C4-2B (cell line): ENCODE data around the gene SLC11A1.

Experiments used
- ZFX ChIP-seq: fragments of 450-650 bp; IDR thresholded peaks from 2 replicates; pipeline ENCODE4 v1.6.1; 2017
- TF ChIP-seq, protein P1 (sequence below): fragments of 450-650 bp; conservative IDR thresholded peaks from 2 replicates; pipeline ENCODE4 v1.5.1; 2017; ENCODE audit warnings: mild to moderate bottlenecking

- TF ChIP-seq, protein P1, sequence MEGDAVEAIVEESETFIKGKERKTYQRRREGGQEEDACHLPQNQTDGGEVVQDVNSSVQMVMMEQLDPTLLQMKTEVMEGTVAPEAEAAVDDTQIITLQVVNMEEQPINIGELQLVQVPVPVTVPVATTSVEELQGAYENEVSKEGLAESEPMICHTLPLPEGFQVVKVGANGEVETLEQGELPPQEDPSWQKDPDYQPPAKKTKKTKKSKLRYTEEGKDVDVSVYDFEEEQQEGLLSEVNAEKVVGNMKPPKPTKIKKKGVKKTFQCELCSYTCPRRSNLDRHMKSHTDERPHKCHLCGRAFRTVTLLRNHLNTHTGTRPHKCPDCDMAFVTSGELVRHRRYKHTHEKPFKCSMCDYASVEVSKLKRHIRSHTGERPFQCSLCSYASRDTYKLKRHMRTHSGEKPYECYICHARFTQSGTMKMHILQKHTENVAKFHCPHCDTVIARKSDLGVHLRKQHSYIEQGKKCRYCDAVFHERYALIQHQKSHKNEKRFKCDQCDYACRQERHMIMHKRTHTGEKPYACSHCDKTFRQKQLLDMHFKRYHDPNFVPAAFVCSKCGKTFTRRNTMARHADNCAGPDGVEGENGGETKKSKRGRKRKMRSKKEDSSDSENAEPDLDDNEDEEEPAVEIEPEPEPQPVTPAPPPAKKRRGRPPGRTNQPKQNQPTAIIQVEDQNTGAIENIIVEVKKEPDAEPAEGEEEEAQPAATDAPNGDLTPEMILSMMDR: peak; percentile 94
- TF ChIP-seq ZFX: no peak
Observed at GRCh38 chr2:218395826-218396687, 14.0 kb downstream of the SLC11A1 start.
